IPS-15b (cell line): ENCODE results near the gene EN1.

ENCODE experiments used
- H3K27me3 ChIP-seq: one replicate; pipeline ENCODE4 v1.6.1; 2013; ENCODE audit warnings: low read length; ENCODE audit not compliant: control insufficient read depth, insufficient read depth
- H3K36me3 ChIP-seq: one replicate; pipeline ENCODE4 v1.6.1; 2013; ENCODE audit warnings: low read length; ENCODE audit not compliant: control insufficient read depth, insufficient read depth
- H3K4me1 ChIP-seq: one replicate; pipeline ENCODE4 v1.6.1; 2013; ENCODE audit warnings: mild to moderate bottlenecking, low read length; ENCODE audit not compliant: control insufficient read depth, insufficient read depth
- H3K4me3 ChIP-seq: one replicate; pipeline ENCODE4 v1.5.1; 2013; ENCODE audit warnings: low read depth, low read length
- H3K9ac ChIP-seq: one replicate; pipeline ENCODE4 v1.6.1; 2013; ENCODE audit warnings: low read depth, mild to moderate bottlenecking, low read length
- H3K9me3 ChIP-seq: one replicate; pipeline ENCODE4 v1.6.1; 2013; ENCODE audit warnings: mild to moderate bottlenecking, low read length; ENCODE audit not compliant: control insufficient read depth, insufficient read depth

Gene EN1

GRCh38 chr2:118811514-118812115, 35.8 kb downstream of the EN1 start:
- no peak overlapping the region for H3K4me3 ChIP-seq
- H3K36me3 ChIP-seq = no peaks in the 10 kb centered on the region
- peaks cover 28% of the 10 kb centered on the region for H3K4me1 ChIP-seq
- no peaks in the 10 kb centered on the region for H3K9me3 ChIP-seq
- no peak overlapping the region for H3K9ac ChIP-seq
- peaks cover 31% of the 10 kb centered on the region for H3K27me3 ChIP-seq

GRCh38 chr2:118810766-118811165, 36.7 kb downstream of the EN1 start:
- Histone ChIP-seq H3K9me3 (no peaks in the 10 kb centered on the region), H3K9ac (no peak overlapping the region), H3K4me1 (peaks cover 33% of the 10 kb centered on the region), H3K4me3 (no peak overlapping the region), H3K36me3 (no peaks in the 10 kb centered on the region), H3K27me3 (peaks cover 25% of the 10 kb centered on the region)

GRCh38 chr2:118808429-118808809, 39.0 kb downstream of the EN1 start:
- no peak overlapping the region for H3K9ac ChIP-seq
- peaks cover 25% of the 10 kb centered on the region for H3K4me1 ChIP-seq
- H3K27me3 ChIP-seq = peaks cover 20% of the 10 kb centered on the region
- peak overlapping the region; percentile 48 for H3K4me3 ChIP-seq
- H3K9me3 ChIP-seq = no peaks in the 10 kb centered on the region
- H3K36me3 ChIP-seq = no peaks in the 10 kb centered on the region

- Histone ChIP-seq H3K27me3 (peaks cover 17% of the 10 kb centered on the region), H3K36me3 (no peaks in the 10 kb centered on the region), H3K4me1 (peaks cover 20% of the 10 kb centered on the region), H3K9ac (no peak overlapping the region), H3K9me3 (no peaks in the 10 kb centered on the region), H3K4me3 (peak overlapping the region; percentile 48)
Observed at GRCh38 chr2:118807668-118808428, 39.6 kb downstream of the EN1 start.

- peaks cover 15% of the 10 kb centered on the region for H3K27me3 ChIP-seq
- peaks cover 13% of the 10 kb centered on the region for H3K4me1 ChIP-seq
- no peak overlapping the region for H3K9ac ChIP-seq
- peak overlapping the region; percentile 48 for H3K4me3 ChIP-seq
- H3K9me3 ChIP-seq = no peaks in the 10 kb centered on the region
- no peaks in the 10 kb centered on the region for H3K36me3 ChIP-seq
Observed at GRCh38 chr2:118806797-118807667, 40.4 kb downstream of the EN1 start.

GRCh38 chr2:118805064-118805690, 42.3 kb downstream of the EN1 start:
- Histone ChIP-seq H3K36me3 (no peaks in the 10 kb centered on the region), H3K27me3 (peaks cover 16% of the 10 kb centered on the region), H3K4me1 (peaks cover 13% of the 10 kb centered on the region), H3K4me3 (no peak overlapping the region), H3K9ac (no peak overlapping the region), H3K9me3 (no peaks in the 10 kb centered on the region)

- Histone ChIP-seq H3K36me3 (no peaks in the 10 kb centered on the region), H3K27me3 (peaks cover 14% of the 10 kb centered on the region), H3K4me3 (no peak overlapping the region), H3K9ac (no peak overlapping the region), H3K4me1 (peaks cover 13% of the 10 kb centered on the region), H3K9me3 (no peaks in the 10 kb centered on the region)
Observed at GRCh38 chr2:118803012-118803411, 44.4 kb downstream of the EN1 start.

GRCh38 chr2:118801151-118801550, 46.3 kb downstream of the EN1 start:
- no peaks in the 10 kb centered on the region for H3K36me3 ChIP-seq
- H3K4me1 ChIP-seq = peaks cover under 1% of the 10 kb centered on the region
- H3K4me3 ChIP-seq = no peak overlapping the region
- H3K9ac ChIP-seq = no peak overlapping the region
- H3K27me3 ChIP-seq = peaks cover 18% of the 10 kb centered on the region
- H3K9me3 ChIP-seq = no peaks in the 10 kb centered on the region

- H3K4me3 ChIP-seq = no peak overlapping the region
- no peaks in the 10 kb centered on the region for H3K9me3 ChIP-seq
- no peaks in the 10 kb centered on the region for H3K4me1 ChIP-seq
- H3K36me3 ChIP-seq = no peaks in the 10 kb centered on the region
- H3K9ac ChIP-seq = no peak overlapping the region
- peaks cover 20% of the 10 kb centered on the region for H3K27me3 ChIP-seq
Observed at GRCh38 chr2:118800736-118801135, 46.7 kb downstream of the EN1 start.

- no peaks in the 10 kb centered on the region for H3K36me3 ChIP-seq
- no peak overlapping the region for H3K4me3 ChIP-seq
- no peaks in the 10 kb centered on the region for H3K4me1 ChIP-seq
- H3K9me3 ChIP-seq = no peaks in the 10 kb centered on the region
- H3K27me3 ChIP-seq = peaks cover 24% of the 10 kb centered on the region
- H3K9ac ChIP-seq = no peak overlapping the region
Observed at GRCh38 chr2:118794546-118794945, 52.9 kb downstream of the EN1 start.
